Duodenal mucosa (tissue), 2 donors: Measurements from ENCODE around the gene FCN1.

ENCODE experiments used
- H3K27ac ChIP-seq: one replicate; pipeline ENCODE4 v1.7.0; 2013; ENCODE audit warnings: low read depth, low read length
- H3K27me3 ChIP-seq, 2 donors: one replicate each; pipeline ENCODE4 v1.7.0; 2013; ENCODE audit warnings: low read length in 2 of 2, control low read depth in 1 of 2; ENCODE audit not compliant: insufficient read depth in 2 of 2, control insufficient read depth in 1 of 2
- H3K36me3 ChIP-seq, 2 donors: one replicate each; pipeline ENCODE4 v1.7.0; 2013; ENCODE audit warnings: low read length in 2 of 2, control low read depth in 1 of 2; ENCODE audit not compliant: insufficient read depth in 2 of 2, control insufficient read depth in 1 of 2
- H3K4me1 ChIP-seq, 2 donors: one replicate each; pipeline ENCODE4 v1.7.0; 2013; ENCODE audit warnings: low read length in 2 of 2, control low read depth in 1 of 2; ENCODE audit not compliant: insufficient read depth in 2 of 2, control insufficient read depth in 1 of 2
- H3K4me3 ChIP-seq, 2 donors: one replicate each; pipeline ENCODE4 v1.7.0; 2013; ENCODE audit warnings: low read length in 2 of 2, low read depth in 1 of 2
- H3K9ac ChIP-seq, 2 donors: one replicate each; pipeline ENCODE4 v1.7.0; 2013; ENCODE audit warnings: low read length in 2 of 2, low read depth in 1 of 2
- H3K9me3 ChIP-seq, 2 donors: one replicate each; pipeline ENCODE4 v1.7.0; 2013; ENCODE audit warnings: low read length in 2 of 2, control low read depth in 1 of 2; ENCODE audit not compliant: control insufficient read depth in 1 of 2

FCN1 gene

DNA sequence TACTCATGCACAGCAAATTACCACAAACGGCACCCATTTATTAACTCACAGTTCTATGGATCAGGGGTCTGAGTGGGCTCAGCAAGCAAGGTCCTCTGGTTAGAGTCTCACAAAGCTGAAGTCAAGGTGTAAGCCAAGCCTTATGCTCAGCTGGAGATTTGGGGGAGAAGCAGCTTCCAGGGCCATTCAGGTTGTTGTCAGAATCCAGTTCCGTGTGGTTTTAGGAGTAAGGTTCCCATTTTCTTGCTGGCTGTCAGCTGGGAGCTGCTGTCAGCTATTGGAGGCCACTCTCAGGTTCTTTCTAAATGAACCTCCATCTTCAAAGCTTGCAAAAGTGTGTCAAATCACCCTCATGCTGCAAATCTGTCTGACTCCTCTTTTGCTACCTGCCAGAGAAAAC lies 19.4 kb downstream of the FCN1 start:
- Histone ChIP-seq H3K27me3 (no peaks in the 10 kb centered on the region), H3K27ac (no peak overlapping the region), H3K4me1 (no peaks in the 10 kb centered on the region), H3K9ac (no peak overlapping the region), H3K9me3 (peaks cover 0 to 6% of the 10 kb centered on the region in 2 donors), H3K36me3 (no peaks in the 10 kb centered on the region), H3K4me3 (no peak overlapping the region)

- H3K27me3 ChIP-seq = no peaks in the 10 kb centered on the region
- peaks cover 0 to 6% of the 10 kb centered on the region in 2 donors for H3K9me3 ChIP-seq
- no peaks in the 10 kb centered on the region for H3K36me3 ChIP-seq
- H3K27ac ChIP-seq = no peak overlapping the region
- H3K4me1 ChIP-seq = no peaks in the 10 kb centered on the region
- H3K4me3 ChIP-seq = no peak overlapping the region
- no peak overlapping the region for H3K9ac ChIP-seq
These were observed 20.0 kb downstream of the FCN1 start for GRCh38 chr9:134897584-134898170.

GRCh38 chr9:134896834-134897583 lies 20.7 kb downstream of the FCN1 start:
- Histone ChIP-seq H3K27ac (no peak overlapping the region), H3K4me3 (no peak overlapping the region), H3K36me3 (no peaks in the 10 kb centered on the region), H3K27me3 (no peaks in the 10 kb centered on the region), H3K9ac (no peak overlapping the region), H3K4me1 (no peaks in the 10 kb centered on the region), H3K9me3 (peaks cover 0 to 6% of the 10 kb centered on the region in 2 donors)

GRCh38 chr9:134895908-134896833 lies 21.5 kb downstream of the FCN1 start:
- no peak overlapping the region for H3K4me3 ChIP-seq

DNA sequence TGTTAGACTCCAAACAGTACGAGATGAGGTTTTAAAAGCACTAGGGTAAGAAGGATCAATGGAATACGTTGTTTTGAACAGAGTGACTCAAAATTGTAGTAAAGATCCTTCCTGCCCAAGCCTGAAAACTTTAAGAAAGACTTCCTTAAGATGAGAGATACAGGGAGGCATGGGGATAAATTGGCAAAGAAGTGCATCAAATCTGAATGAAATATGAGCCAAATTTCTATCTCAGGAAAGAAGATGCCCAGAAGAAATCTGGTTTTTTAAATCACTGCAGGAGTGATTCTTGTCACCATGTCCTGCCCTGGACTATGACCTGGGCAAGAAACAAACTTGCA lies 22.2 kb downstream of the FCN1 start:
- H3K9me3 ChIP-seq = peaks cover 0 to 6% of the 10 kb centered on the region in 2 donors
- H3K9ac ChIP-seq = no peak overlapping the region
- no peaks in the 10 kb centered on the region for H3K36me3 ChIP-seq
- no peak overlapping the region for H3K27ac ChIP-seq
- no peak overlapping the region for H3K4me3 ChIP-seq
- no peaks in the 10 kb centered on the region for H3K27me3 ChIP-seq
- H3K4me1 ChIP-seq = no peaks in the 10 kb centered on the region

More at GRCh38 chr9:134895908-134896833, 21.5 kb downstream of the FCN1 start:
- no peak overlapping the region for H3K9ac ChIP-seq
- H3K27me3 ChIP-seq = no peaks in the 10 kb centered on the region
- H3K36me3 ChIP-seq = no peaks in the 10 kb centered on the region
- H3K4me1 ChIP-seq = no peaks in the 10 kb centered on the region
- H3K27ac ChIP-seq = no peak overlapping the region
- H3K9me3 ChIP-seq = peaks cover 0 to 6% of the 10 kb centered on the region in 2 donors

GRCh38 chr9:134895097-134895496 lies 22.6 kb downstream of the FCN1 start:
- Histone ChIP-seq H3K27ac (no peak overlapping the region), H3K4me3 (no peak overlapping the region), H3K27me3 (no peaks in the 10 kb centered on the region), H3K4me1 (no peaks in the 10 kb centered on the region), H3K9me3 (peaks cover 0 to 6% of the 10 kb centered on the region in 2 donors), H3K9ac (no peak overlapping the region), H3K36me3 (no peaks in the 10 kb centered on the region)

DNA sequence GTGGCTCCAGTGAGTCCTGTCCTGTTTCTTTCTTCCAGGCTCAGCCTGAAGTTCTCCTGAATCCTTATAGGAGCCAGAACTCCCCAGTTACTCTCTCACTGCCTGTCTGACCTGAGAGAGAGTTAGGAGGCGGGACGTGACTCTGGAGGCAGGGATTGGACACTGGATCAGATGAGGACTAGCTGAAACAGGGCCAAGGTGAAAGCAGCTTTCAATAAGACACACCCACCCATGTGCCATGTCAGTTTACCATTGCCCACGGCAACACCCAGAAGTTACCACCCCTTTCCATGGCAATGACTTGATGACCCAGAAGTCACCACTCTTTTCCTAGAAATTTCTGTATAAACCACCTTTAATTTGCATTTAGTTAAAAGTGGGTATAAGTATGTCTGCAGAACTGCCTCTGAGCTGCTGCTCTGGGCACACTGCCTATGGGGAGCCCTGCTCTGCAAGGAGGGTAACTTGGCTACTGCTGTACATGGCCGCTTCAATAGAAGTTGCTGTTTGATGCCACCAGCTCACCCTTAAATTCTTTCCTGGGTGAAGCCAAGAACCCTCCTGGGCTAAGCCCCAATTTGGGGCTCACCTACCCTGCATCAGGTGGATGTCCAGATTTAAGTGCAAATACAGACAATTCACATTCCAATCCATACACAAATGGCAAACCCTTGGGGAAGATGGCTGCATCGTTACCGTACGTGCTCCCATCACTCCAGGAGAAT lies 23.4 kb downstream of the FCN1 start:
- no peak overlapping the region for H3K27ac ChIP-seq
- peaks cover 0 to 6% of the 10 kb centered on the region in 2 donors for H3K9me3 ChIP-seq
- H3K4me1 ChIP-seq = no peaks in the 10 kb centered on the region
- no peak overlapping the region for H3K9ac ChIP-seq
- H3K36me3 ChIP-seq = no peaks in the 10 kb centered on the region
- no peaks in the 10 kb centered on the region for H3K27me3 ChIP-seq
- no peak overlapping the region for H3K4me3 ChIP-seq

- H3K36me3 ChIP-seq = no peaks in the 10 kb centered on the region
- no peak overlapping the region for H3K9ac ChIP-seq
- no peak overlapping the region for H3K27ac ChIP-seq
- peaks cover 0 to under 1% of the 10 kb centered on the region in 2 donors for H3K27me3 ChIP-seq
- H3K4me1 ChIP-seq = no peaks in the 10 kb centered on the region
- peaks cover 0 to 6% of the 10 kb centered on the region in 2 donors for H3K9me3 ChIP-seq
- H3K4me3 ChIP-seq = no peak overlapping the region
These were observed 24.8 kb downstream of the FCN1 start for GRCh38 chr9:134892820-134893420.

- Histone ChIP-seq H3K9me3 (peaks cover 0 to 6% of the 10 kb centered on the region in 2 donors), H3K27me3 (peaks cover 0 to 4% of the 10 kb centered on the region in 2 donors), H3K27ac (no peak overlapping the region), H3K4me1 (no peaks in the 10 kb centered on the region), H3K4me3 (no peak overlapping the region), H3K36me3 (no peaks in the 10 kb centered on the region), H3K9ac (no peak overlapping the region)
These were observed 25.5 kb downstream of the FCN1 start for GRCh38 chr9:134892221-134892620.
